Measurements from ENCODE around the gene BAIAP2L2.

- TF ChIP-seq CTCF (IDR thresholded peaks at IDR 0.05) (no peak), POLR2A (IDR thresholded peaks at IDR 0.05) (no peak), POLR2AphosphoS5 (IDR thresholded peaks at IDR 0.05; ENCODE audit: insufficient read depth in 1 of 2, low read depth in 1 of 2) (no peak)
Observed at GRCh38 chr22:38040953-38041759, 69.3 kb downstream of the BAIAP2L2 start.
